Karpas-422 (cell line): ENCODE data around the gene ELOVL7. TPM values are rescaled to one million over a fixed set of nuclear protein-coding genes. Genes with fewer than 3 reads are reported as not detected.
"Not testable (repeated sequence)": the region's sequence is repeated elsewhere in the genome, so short reads cannot be mapped to it uniquely, and the experiment has no call there.

Experiments
- DNase-seq: peaks from one replicate; pipeline ENCODE4 v3.0.0-alpha.2; 2015
- H2AFZ ChIP-seq: fragments of 200-600 bp; sonication (generic); 2 replicates; pipeline ENCODE4 v1.6.1; 2014; ENCODE audit warnings: antibody characterized with exemption, low read length, mixed read lengths
- H3K27ac ChIP-seq: fragments of 200-600 bp; sonication (generic); 2 replicates; pipeline ENCODE4 v1.5.1; 2014; ENCODE audit warnings: mild to moderate bottlenecking, low read length, moderate library complexity
- H3K27me3 ChIP-seq: fragments of 200-600 bp; sonication (generic); 2 replicates; pipeline ENCODE4 v1.6.1; 2014; ENCODE audit warnings: low read length, mixed read lengths
- H3K36me3 ChIP-seq: fragments of 200-600 bp; sonication (generic); 2 replicates; pipeline ENCODE4 v1.6.1; 2014; ENCODE audit warnings: low read length, mixed read lengths; ENCODE audit not compliant: insufficient read depth
- H3K4me1 ChIP-seq: fragments of 200-600 bp; sonication (generic); 2 replicates; pipeline ENCODE4 v1.6.1; 2014; ENCODE audit warnings: mild to moderate bottlenecking, low read length, mixed read lengths
- H3K4me2 ChIP-seq: fragments of 200-600 bp; sonication (generic); 2 replicates; pipeline ENCODE4 v1.6.1; 2014; ENCODE audit warnings: low read length, low read depth, mild to moderate bottlenecking; ENCODE audit not compliant: poor library complexity, severe bottlenecking
- H3K4me3 ChIP-seq: fragments of 200-600 bp; sonication (generic); 2 replicates; pipeline ENCODE4 v1.5.1; 2014; ENCODE audit warnings: mild to moderate bottlenecking, antibody characterized with exemption, low read length, mixed read lengths
- H3K79me2 ChIP-seq: fragments of 200-600 bp; sonication (generic); 2 replicates; pipeline ENCODE4 v1.6.1; 2014; ENCODE audit warnings: mild to moderate bottlenecking, low read length, mixed read lengths
- H3K9ac ChIP-seq: fragments of 200-600 bp; sonication (generic); 2 replicates; pipeline ENCODE4 v1.6.0; 2014; ENCODE audit warnings: low read length
- H3K9me2 ChIP-seq: fragments of 200-600 bp; sonication (generic), shearing (Covaris generic); replicated peaks from 2 replicates; pipeline ENCODE4 v1.6.0; 2014; ENCODE audit warnings: mild to moderate bottlenecking, low read length, moderate library complexity; ENCODE audit not compliant: insufficient read depth
- H3K9me3 ChIP-seq: fragments of 300-700, 200-600 bp; sonication (generic); 2 replicates; pipeline ENCODE4 v1.6.1; 2014; ENCODE audit warnings: low read length, mixed read lengths
- H4K20me1 ChIP-seq: fragments of 200-600 bp; sonication (generic); 2 replicates; pipeline ENCODE4 v1.6.1; 2014; ENCODE audit warnings: mild to moderate bottlenecking, antibody characterized with exemption, low read length, low read depth; ENCODE audit not compliant: insufficient read depth
- total RNA-seq: library from RNA; depleted of rRNA; stranded (reverse); fragments of >200 nt; shearing (Covaris generic); gene quantifications from 2 replicates; pipeline ENCODE4 v1.2.3, GENCODE V29; 2014; ENCODE audit warnings: low replicate concordance

Gene ELOVL7
- total RNA-seq, 1 experiment from 2014 or later: 0.11 TPM

DNA sequence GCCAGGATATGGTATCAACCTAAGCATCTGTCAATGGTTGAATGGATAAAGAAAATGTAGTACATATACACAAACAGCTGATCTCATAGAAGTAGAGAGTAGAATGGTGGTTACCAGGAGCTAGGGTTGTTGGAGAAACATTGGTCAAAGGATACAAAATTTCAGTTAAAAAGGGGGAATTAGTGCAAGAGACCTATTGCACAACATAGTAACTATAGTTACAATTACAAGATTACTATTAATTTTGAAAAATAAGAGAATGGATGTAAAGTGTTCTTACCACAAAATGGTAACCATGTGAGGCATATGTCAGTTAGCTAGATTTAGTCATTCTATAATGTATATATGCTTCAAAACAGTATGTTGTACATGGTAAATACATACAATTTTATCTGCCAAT, 28.8 kb upstream of the ELOVL7 start:
- H3K9me3 ChIP-seq: no peaks in the 10 kb centered on the region
- H3K4me3 ChIP-seq: no peak overlapping the region
- no peak overlapping the region for H2AFZ ChIP-seq
- H3K4me2 ChIP-seq: no peak overlapping the region
- no peak overlapping the region for H3K27ac ChIP-seq
- no peaks in the 10 kb centered on the region for H3K36me3 ChIP-seq
- H3K79me2 ChIP-seq: no peaks in the 10 kb centered on the region
- H4K20me1 ChIP-seq: no peaks in the 10 kb centered on the region
- H3K27me3 ChIP-seq: no peaks in the 10 kb centered on the region
- no peak overlapping the region for H3K9ac ChIP-seq
- no peaks in the 10 kb centered on the region for H3K4me1 ChIP-seq
- no peak for DNase-seq
- no peaks in the 10 kb centered on the region; the same call in 1 of the 2 replicates for H3K9me2 ChIP-seq

DNA sequence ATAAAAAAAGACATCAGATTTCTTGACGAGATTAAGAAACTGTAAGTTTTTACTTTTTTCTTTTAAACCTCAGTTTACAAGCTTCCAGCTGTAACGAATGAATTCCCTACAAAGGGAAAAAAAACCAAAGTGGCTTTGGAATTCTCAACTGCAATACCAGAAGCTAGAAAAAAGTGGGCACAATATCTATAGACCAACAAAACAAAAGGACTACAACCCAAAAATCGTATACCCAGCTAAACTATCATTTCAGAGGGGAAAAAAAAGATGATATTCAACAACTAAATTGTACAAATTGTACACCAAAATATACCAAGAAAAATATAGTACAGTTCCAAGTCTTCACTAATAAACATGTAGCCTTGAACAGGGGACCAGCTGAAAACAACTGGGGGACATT, 26.8 kb upstream of the ELOVL7 start:
- Histone ChIP-seq H3K27ac (no peak overlapping the region), H3K4me1 (no peaks in the 10 kb centered on the region), H3K9me2 (no peaks in the 10 kb centered on the region; the same call in 1 of the 2 replicates), H3K9ac (no peak overlapping the region), H4K20me1 (no peaks in the 10 kb centered on the region), H3K27me3 (no peaks in the 10 kb centered on the region), H3K36me3 (no peaks in the 10 kb centered on the region), H3K79me2 (no peaks in the 10 kb centered on the region), H3K9me3 (no peaks in the 10 kb centered on the region), H3K4me3 (no peak overlapping the region), H3K4me2 (no peak overlapping the region), H2AFZ (no peak overlapping the region)
- DNase-seq: no peak

DNA sequence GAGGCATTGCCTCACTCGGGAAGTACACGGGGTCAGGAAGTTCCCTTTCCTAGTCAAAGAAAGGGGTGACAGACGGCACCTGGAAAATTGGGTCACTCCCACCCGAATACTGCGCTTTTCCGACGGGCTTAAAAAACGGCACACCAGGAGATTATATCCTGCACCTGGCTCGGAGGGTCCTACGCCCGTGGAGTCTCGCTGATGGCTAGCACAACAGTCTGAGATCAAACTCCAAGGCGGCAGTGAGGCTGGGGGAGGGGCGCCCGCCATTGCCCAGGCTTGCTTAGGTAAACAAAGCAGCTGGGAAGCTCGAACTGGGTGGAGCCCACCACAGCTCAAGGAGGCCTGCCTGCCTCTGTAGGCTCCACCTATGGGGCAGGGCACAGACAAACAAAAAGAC, 16.5 kb upstream of the ELOVL7 start:
- H3K4me2 ChIP-seq: not testable (repeated sequence)

DNA sequence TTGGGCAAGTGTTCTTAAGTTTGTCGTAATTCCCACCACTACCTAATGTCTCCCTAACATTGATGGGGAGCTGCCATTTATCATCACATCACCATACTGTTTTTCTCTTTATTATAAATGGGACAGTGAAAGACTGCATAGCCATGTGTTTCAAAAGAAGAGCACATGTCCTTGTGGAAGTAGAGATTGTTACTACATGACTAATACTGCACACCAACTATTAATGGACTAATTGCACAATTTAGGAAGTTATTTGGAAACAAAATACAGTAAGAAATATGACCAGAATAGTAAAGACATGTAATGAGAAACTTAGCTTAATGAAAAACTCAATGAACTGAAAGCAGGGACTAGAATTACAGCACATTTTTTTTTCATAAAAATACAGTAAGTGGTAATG, 12.0 kb upstream of the ELOVL7 start:
- Histone ChIP-seq H3K9ac (no peak overlapping the region), H3K27ac (no peak overlapping the region), H3K9me2 (no peaks in the 10 kb centered on the region), H3K4me3 (no peak overlapping the region), H3K27me3 (no peaks in the 10 kb centered on the region), H3K4me1 (no peaks in the 10 kb centered on the region), H3K9me3 (no peaks in the 10 kb centered on the region), H3K36me3 (no peaks in the 10 kb centered on the region), H4K20me1 (no peaks in the 10 kb centered on the region), H3K79me2 (no peaks in the 10 kb centered on the region), H2AFZ (no peak overlapping the region), H3K4me2 (no peak overlapping the region)
- DNase-seq: no peak

More for the DNA sequence above, 16.5 kb upstream of the ELOVL7 start:
- H3K36me3 ChIP-seq, H3K27ac ChIP-seq, H3K27me3 ChIP-seq, H3K4me3 ChIP-seq, H3K4me1 ChIP-seq, H3K9me3 ChIP-seq, H3K79me2 ChIP-seq, H4K20me1 ChIP-seq, DNase-seq, H3K9ac ChIP-seq, H3K9me2 ChIP-seq, H2AFZ ChIP-seq: not testable (repeated sequence)

DNA sequence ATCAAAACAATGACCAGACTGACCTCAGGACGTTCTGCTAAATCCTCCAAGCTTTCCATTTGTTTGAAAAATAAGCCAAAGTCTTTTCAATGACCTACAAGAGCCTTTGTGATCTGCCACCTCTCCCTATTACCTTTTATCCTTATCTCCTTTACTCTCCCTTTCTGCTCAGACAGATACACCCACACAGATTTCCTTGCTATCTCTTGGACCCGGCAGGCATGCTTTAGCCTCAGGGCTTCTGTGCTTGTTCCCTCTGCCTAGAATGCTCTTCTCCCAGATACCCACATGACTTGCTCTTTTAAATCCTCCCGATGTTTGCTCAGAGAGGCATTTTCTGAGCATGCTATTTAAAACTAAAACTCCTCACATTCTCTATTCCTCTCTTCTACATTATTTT, 8.9 kb upstream of the ELOVL7 start:
- Histone ChIP-seq H3K4me2 (no peak overlapping the region), H2AFZ (no peak overlapping the region), H3K27ac (no peak overlapping the region), H3K9ac (no peak overlapping the region), H3K79me2 (no peaks in the 10 kb centered on the region), H3K9me3 (no peaks in the 10 kb centered on the region), H3K4me1 (no peaks in the 10 kb centered on the region), H3K36me3 (no peaks in the 10 kb centered on the region), H3K9me2 (no peaks in the 10 kb centered on the region), H4K20me1 (no peaks in the 10 kb centered on the region), H3K27me3 (no peaks in the 10 kb centered on the region), H3K4me3 (no peak overlapping the region)
- no peak for DNase-seq

DNA sequence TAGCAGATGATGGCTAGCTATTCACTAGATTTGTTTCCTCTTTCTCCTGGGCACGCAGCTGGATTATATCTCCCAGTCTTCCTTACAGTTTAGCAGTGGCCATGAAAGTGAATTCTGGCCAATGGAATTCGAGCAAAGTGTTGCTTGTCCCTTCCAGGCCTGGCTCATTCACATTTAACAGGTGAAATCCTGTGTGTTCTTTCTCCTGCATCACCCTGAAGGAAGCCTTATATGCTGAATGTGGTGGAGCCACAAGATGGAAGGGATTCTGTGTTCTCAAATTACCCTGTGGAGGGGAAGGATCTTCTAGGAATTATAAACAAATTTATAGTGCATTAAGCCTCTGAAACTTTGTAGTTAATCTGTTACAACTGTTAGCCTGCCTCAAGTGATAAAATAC, 8.2 kb upstream of the ELOVL7 start:
- H3K36me3 ChIP-seq: no peaks in the 10 kb centered on the region

DNA sequence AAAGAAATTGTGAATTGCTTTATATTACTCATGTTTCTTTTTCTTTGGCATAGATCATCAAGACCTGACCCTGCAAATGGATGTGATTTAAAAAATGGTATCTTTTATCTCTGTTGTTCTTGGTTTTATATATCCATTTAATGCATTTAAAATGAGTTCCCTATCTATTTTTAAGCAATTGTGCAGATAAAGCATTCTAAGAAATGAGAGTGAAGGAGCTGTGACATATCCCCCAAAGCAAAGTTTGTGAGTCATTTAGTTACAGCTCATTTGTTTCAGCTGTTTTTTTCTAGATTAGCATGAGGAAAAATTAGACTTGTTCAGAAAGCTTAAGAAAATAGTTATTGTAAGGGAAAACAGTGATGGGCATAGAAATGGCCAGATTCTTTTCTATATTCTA, 7.6 kb upstream of the ELOVL7 start:
- Histone ChIP-seq H3K27ac (no peak overlapping the region), H3K9ac (no peak overlapping the region), H2AFZ (no peak overlapping the region), H3K9me2 (no peaks in the 10 kb centered on the region), H4K20me1 (no peaks in the 10 kb centered on the region), H3K36me3 (no peaks in the 10 kb centered on the region), H3K4me2 (no peak overlapping the region), H3K27me3 (no peaks in the 10 kb centered on the region), H3K79me2 (no peaks in the 10 kb centered on the region), H3K4me1 (no peaks in the 10 kb centered on the region), H3K9me3 (no peaks in the 10 kb centered on the region), H3K4me3 (no peak overlapping the region)
- no peak for DNase-seq

More for the DNA sequence above, 8.2 kb upstream of the ELOVL7 start:
- Histone ChIP-seq H4K20me1 (no peaks in the 10 kb centered on the region), H3K79me2 (no peaks in the 10 kb centered on the region), H3K9ac (no peak overlapping the region), H3K27me3 (no peaks in the 10 kb centered on the region), H3K9me2 (no peaks in the 10 kb centered on the region), H3K4me2 (no peak overlapping the region), H3K9me3 (no peaks in the 10 kb centered on the region), H2AFZ (no peak overlapping the region), H3K4me1 (no peaks in the 10 kb centered on the region), H3K27ac (no peak overlapping the region), H3K4me3 (no peak overlapping the region)
- DNase-seq: no peak

DNA sequence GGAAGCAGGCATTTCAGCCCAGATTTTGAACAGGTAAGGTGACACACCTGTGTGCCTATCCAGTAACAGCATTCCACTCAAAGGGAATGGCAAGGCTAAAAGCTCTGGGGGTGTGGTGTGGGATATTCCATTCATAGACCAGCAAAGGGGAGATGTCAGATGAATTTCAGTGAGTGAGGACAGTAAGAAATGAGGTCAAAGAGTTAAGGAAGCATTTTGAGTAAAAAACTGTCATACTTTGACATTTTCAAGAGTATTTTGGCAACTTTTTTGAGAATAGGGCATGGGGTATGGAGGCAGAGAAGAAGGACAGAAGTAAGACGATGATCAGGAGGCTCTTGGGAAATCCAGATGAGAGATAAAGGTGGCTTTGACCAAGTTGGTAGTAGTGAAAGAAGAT, 2.2 kb upstream of the ELOVL7 start:
- Histone ChIP-seq H3K4me2 (no peak overlapping the region), H4K20me1 (no peaks in the 10 kb centered on the region), H3K9ac (no peak overlapping the region), H3K27ac (no peak overlapping the region), H3K9me3 (no peaks in the 10 kb centered on the region), H2AFZ (no peak overlapping the region), H3K36me3 (no peaks in the 10 kb centered on the region), H3K27me3 (no peaks in the 10 kb centered on the region), H3K79me2 (no peaks in the 10 kb centered on the region), H3K4me3 (no peak overlapping the region), H3K4me1 (no peaks in the 10 kb centered on the region), H3K9me2 (no peaks in the 10 kb centered on the region)
- DNase-seq: no peak

DNA sequence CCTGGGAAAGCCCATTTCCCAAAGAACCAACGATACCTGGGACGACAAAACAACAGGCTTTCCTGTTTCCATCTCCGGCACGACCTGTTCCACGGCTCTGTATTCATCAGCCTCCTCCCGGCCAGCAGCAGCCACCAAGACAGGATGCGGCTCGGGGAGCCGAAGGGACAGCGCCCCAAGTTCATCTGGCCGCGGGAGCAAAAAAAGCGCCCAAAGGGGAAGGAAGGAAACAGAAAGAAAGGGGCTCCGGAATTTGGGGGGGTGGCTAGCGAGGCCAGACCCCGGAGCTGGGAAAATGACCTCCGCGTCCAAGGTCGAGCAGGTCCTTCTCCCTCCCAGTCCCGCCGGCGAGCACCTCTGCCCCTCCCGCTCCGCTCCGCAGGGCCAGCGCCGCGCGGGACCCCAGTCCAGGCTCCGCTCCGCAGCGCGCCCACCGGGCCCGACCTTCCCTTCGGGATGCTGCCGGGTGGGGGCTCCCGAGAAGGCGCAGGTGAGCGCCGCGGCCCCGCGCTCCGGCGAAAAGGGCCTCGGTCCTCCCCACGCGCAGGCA, 608 bp downstream of the ELOVL7 start:
- Histone ChIP-seq H3K36me3 (no peaks in the 10 kb centered on the region), H3K4me2 (no peak overlapping the region), H3K4me1 (no peaks in the 10 kb centered on the region), H3K9ac (no peak overlapping the region), H3K9me3 (no peaks in the 10 kb centered on the region), H2AFZ (no peak overlapping the region), H3K27me3 (no peaks in the 10 kb centered on the region), H3K4me3 (no peak overlapping the region), H3K79me2 (no peaks in the 10 kb centered on the region), H3K9me2 (no peaks in the 10 kb centered on the region), H3K27ac (no peak overlapping the region), H4K20me1 (no peaks in the 10 kb centered on the region)
- no peak for DNase-seq
